Loucy (cell line): Measurements from ENCODE around the gene ASPG.

Experiments
- EZH2phosphoT487 ChIP-seq: fragments of 200-600 bp; IDR thresholded peaks from 2 replicates; pipeline ENCODE4 v1.6.1; 2018; ENCODE audit warnings: antibody characterized with exemption, mild to moderate bottlenecking, moderate library complexity, borderline replicate concordance
- TF ChIP-seq, protein P1 (sequence below): fragments of 200-600 bp; sonication (generic); conservative IDR thresholded peaks from 2 replicates; pipeline ENCODE4 v1.5.1; 2014; ENCODE audit warnings: mild to moderate bottlenecking, antibody characterized with exemption, low read length

DNA sequence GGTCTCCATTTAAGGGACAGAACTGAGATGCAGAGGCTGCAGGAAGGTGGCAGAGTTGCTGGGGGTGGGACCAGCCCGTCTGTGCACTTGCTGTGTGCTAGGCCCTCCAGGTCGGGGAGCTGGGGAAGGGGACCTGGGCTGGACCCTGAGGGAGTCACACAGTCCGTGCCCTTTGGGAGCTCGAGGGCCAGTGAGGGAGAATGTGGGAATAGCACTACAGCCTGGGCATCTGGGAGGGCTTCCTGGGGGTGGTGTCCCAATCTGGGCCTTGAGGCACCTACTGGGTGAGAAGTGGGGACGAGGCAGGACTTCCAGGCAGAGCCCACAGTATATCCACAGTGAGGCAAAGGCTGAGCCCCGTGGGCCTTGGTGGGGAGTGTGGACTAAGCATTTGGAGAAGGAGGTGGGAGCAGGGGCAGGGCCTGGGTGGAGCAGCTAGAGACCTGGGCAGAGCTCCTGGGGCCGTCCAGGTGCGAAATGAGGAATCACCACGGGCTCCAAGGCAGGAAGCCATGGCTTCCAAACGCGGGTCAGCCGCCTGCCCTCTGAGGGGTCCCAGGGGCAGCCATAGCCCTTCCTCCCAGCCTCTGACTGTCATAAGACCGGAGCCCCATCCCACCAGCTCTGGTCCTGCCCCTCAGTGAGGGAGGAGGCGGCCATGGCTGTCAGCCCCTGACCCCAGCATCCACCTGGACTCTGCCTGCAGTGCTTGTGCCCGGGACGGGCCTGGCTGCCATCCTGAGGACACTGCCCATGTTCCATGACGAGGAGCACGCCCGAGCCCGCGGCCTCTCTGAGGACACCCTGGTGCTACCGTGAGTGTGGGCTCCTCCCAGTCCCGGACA lies 6.6 kb downstream of the ASPG start:
- TF ChIP-seq, protein P1, sequence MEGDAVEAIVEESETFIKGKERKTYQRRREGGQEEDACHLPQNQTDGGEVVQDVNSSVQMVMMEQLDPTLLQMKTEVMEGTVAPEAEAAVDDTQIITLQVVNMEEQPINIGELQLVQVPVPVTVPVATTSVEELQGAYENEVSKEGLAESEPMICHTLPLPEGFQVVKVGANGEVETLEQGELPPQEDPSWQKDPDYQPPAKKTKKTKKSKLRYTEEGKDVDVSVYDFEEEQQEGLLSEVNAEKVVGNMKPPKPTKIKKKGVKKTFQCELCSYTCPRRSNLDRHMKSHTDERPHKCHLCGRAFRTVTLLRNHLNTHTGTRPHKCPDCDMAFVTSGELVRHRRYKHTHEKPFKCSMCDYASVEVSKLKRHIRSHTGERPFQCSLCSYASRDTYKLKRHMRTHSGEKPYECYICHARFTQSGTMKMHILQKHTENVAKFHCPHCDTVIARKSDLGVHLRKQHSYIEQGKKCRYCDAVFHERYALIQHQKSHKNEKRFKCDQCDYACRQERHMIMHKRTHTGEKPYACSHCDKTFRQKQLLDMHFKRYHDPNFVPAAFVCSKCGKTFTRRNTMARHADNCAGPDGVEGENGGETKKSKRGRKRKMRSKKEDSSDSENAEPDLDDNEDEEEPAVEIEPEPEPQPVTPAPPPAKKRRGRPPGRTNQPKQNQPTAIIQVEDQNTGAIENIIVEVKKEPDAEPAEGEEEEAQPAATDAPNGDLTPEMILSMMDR = no peak
- no peak for TF ChIP-seq EZH2phosphoT487
